PC-9 (cell line): Measurements from ENCODE around the gene ADGRB3. TPM values are rescaled to one million over a fixed set of nuclear protein-coding genes. Genes with fewer than 3 reads are reported as not detected.
"Not testable (repeated sequence)": the region's sequence is repeated elsewhere in the genome, so short reads cannot be mapped to it uniquely, and the experiment has no call there.

ENCODE experiments used
- BruUV-seq: library from RNA; stranded (reverse); fragments of 400-500 nt; replicated peaks from 2 replicates; lab custom pipeline; 2021; lab: Mats Ljungman, UMichigan
- CTCF ChIA-PET: fragments of 300-600 bp; sonication (Branson Sonifier 250); formaldehyde crosslinking; loops from one replicate; lab custom pipeline; 2022; ENCODE audit warnings: antibody characterized with exemption; lab: Charles Lee
- POLR2A ChIA-PET: fragments of 300-600 bp; sonication (Branson Sonifier 250); formaldehyde crosslinking; loops from one replicate; lab custom pipeline; 2022; ENCODE audit warnings: antibody characterized with exemption; ENCODE audit not compliant: unreplicated experiment; lab: Charles Lee
- DNase-seq, 2 experiments: peaks; one replicate each; pipeline versions ENCODE4 v3.0.0 to v3.0.0-alpha.2; 2015 to 2022; ENCODE audit warnings: mixed read lengths in 1 of 2
- H2AFZ ChIP-seq: fragments of 200-600 bp; sonication (generic); 2 replicates; pipeline ENCODE4 v1.8.1; 2017; ENCODE audit warnings: antibody characterized with exemption
- H3F3A ChIP-seq: fragments of 200-600 bp; sonication (generic); 2 replicates; pipeline ENCODE4 v1.8.1; 2017; ENCODE audit warnings: antibody characterized with exemption, mild to moderate bottlenecking, low read depth; ENCODE audit not compliant: insufficient read depth
- H3K27ac ChIP-seq: fragments of 200-600 bp; sonication (generic); 2 replicates; pipeline ENCODE4 v1.6.1; 2016; ENCODE audit warnings: mixed run types
- H3K27me3 ChIP-seq: fragments of 200-600 bp; sonication (generic); 2 replicates; pipeline ENCODE4 v1.6.1; 2016; ENCODE audit warnings: low read depth, mixed run types; ENCODE audit not compliant: insufficient read depth
- H3K36me3 ChIP-seq: fragments of 200-600 bp; sonication (generic); 2 replicates; pipeline ENCODE4 v1.6.1; 2016; ENCODE audit warnings: low read depth, mixed run types
- H3K4me1 ChIP-seq: fragments of 200-600 bp; sonication (generic); replicated peaks from 2 replicates; pipeline ENCODE4 v1.6.1; 2016; ENCODE audit warnings: mixed run types; ENCODE audit not compliant: insufficient read depth
- H3K4me2 ChIP-seq: fragments of 200-600 bp; sonication (generic); 2 replicates; pipeline ENCODE4 v1.6.1; 2017; ENCODE audit warnings: mixed run types
- H3K4me3 ChIP-seq: fragments of 200-600 bp; sonication (generic); 2 replicates; pipeline ENCODE4 v1.6.1; 2016; ENCODE audit warnings: mixed run types
- H3K79me2 ChIP-seq: fragments of 200-600 bp; sonication (generic); 2 replicates; pipeline ENCODE4 v1.6.1; 2017; ENCODE audit warnings: low read depth, mixed run types
- H3K9me2 ChIP-seq: fragments of 200-600 bp; sonication (generic); 2 replicates; pipeline ENCODE4 v1.8.1; 2017; ENCODE audit warnings: mild to moderate bottlenecking; ENCODE audit not compliant: insufficient read depth
- H3K9me3 ChIP-seq: fragments of 200-600 bp; sonication (generic); 2 replicates; pipeline ENCODE4 v1.8.1; 2016; ENCODE audit warnings: low read depth; ENCODE audit not compliant: insufficient read depth
- H4K20me1 ChIP-seq: fragments of 200-600 bp; sonication (generic); 2 replicates; pipeline ENCODE4 v1.8.1; 2017; ENCODE audit not compliant: insufficient read depth
- EZH2 ChIP-seq: fragments of 200-600 bp; sonication (generic); IDR thresholded peaks from 2 replicates; pipeline ENCODE4 v1.8.0; 2017; ENCODE audit warnings: antibody characterized with exemption, low read depth
- intact Hi-C: fragments of 100-400 bp; cut with micrococcal nuclease; formaldehyde crosslinking; loops from one replicate; pipeline ENCODE4 v1.10.0; 2022; ENCODE audit not compliant: unreplicated experiment
- total RNA-seq: library from RNA; stranded (reverse); gene quantifications from 2 replicates; pipeline ENCODE4 v1.2.3, GENCODE V29; 2021
- TF ChIP-seq, protein P1 (sequence below): fragments of 200-600 bp; sonication (generic); conservative IDR thresholded peaks from 2 replicates; pipeline ENCODE4 v1.6.1; 2017; ENCODE audit warnings: mixed run types, antibody characterized with exemption, mild to moderate bottlenecking, moderate library complexity

Gene ADGRB3
- total RNA-seq, 1 experiment from 2014 or later, result not detected

DNA sequence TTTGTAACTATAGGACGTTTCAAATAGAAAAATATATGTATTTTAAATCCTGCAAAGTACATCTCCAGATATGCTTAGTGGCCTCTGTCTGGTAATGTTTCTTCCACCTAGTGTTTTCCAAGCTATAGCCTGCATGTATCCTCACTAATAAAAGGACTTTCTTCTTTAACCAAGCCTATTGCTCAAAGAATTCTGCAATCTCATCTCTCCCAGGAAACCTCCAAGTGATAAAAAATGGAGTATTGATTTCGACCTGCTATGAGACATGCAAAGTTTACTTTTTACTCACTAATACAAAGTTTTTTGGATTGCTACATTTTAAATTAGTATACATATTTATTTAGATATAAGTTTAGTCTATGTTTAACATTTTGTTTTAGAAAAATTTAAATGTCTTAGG, 23.3 kb downstream of the ADGRB3 start:
- CTCF ChIA-PET, result no interaction called here

DNA sequence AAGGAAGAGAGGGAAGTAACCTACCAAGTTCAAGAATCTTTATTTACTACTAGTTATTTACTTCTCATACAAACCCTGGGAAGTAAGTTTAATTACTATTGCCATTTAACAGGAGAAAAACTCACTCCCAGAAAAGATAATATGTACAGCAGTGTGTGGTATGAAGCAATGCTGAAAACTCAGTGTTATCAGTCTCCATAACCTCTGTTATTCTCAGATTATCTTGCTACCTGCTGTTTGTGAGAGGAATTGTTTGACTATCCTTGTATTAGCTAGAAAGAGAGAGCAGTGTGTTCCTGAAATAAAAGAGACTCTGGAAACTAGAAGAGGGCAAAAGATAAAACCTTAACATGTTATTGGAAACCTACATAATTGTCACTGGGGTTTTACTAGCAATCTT, 38.2 kb downstream of the ADGRB3 start:
- no peaks in the 10 kb centered on the region for H4K20me1 ChIP-seq
- H3K4me1 ChIP-seq, result no peaks in the 10 kb centered on the region
- ChIA-PET POLR2A (no interaction called here), CTCF (no interaction called here)
- no peak overlapping the region for H3K27ac ChIP-seq
- H3K27me3 ChIP-seq, result no peaks in the 10 kb centered on the region
- no peak for TF ChIP-seq EZH2
- TF ChIP-seq, protein P1, sequence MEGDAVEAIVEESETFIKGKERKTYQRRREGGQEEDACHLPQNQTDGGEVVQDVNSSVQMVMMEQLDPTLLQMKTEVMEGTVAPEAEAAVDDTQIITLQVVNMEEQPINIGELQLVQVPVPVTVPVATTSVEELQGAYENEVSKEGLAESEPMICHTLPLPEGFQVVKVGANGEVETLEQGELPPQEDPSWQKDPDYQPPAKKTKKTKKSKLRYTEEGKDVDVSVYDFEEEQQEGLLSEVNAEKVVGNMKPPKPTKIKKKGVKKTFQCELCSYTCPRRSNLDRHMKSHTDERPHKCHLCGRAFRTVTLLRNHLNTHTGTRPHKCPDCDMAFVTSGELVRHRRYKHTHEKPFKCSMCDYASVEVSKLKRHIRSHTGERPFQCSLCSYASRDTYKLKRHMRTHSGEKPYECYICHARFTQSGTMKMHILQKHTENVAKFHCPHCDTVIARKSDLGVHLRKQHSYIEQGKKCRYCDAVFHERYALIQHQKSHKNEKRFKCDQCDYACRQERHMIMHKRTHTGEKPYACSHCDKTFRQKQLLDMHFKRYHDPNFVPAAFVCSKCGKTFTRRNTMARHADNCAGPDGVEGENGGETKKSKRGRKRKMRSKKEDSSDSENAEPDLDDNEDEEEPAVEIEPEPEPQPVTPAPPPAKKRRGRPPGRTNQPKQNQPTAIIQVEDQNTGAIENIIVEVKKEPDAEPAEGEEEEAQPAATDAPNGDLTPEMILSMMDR, result no peak
- no peaks in the 10 kb centered on the region for H3K36me3 ChIP-seq
- DNase-seq, result no peak
- no peak overlapping the region for H3K4me2 ChIP-seq
- H3K79me2 ChIP-seq, result no peaks in the 10 kb centered on the region
- no peaks in the 10 kb centered on the region for H3K9me2 ChIP-seq
- H3F3A ChIP-seq, result no peaks in the 10 kb centered on the region
- H3K9me3 ChIP-seq, result no peaks in the 10 kb centered on the region
- intact Hi-C loops, result no loop called here
- no peak overlapping the region for H3K4me3 ChIP-seq
- H2AFZ ChIP-seq, result no peak overlapping the region
- BruUV-seq, result no TSS peak

More for the DNA sequence above, 23.3 kb downstream of the ADGRB3 start:
- no peak overlapping the region for H3K4me2 ChIP-seq
- H4K20me1 ChIP-seq, result no peaks in the 10 kb centered on the region
- H3K4me1 ChIP-seq, result no peaks in the 10 kb centered on the region
- H3K9me3 ChIP-seq, result no peaks in the 10 kb centered on the region
- H3K4me3 ChIP-seq, result no peak overlapping the region
- BruUV-seq, result no TSS peak
- TF ChIP-seq, protein P1, result no peak
- TF ChIP-seq EZH2, result no peak
- H3F3A ChIP-seq, result no peaks in the 10 kb centered on the region
- POLR2A ChIA-PET, result no interaction called here
- no peaks in the 10 kb centered on the region for H3K36me3 ChIP-seq
- no peak overlapping the region for H2AFZ ChIP-seq
- intact Hi-C loops, result no loop called here
- no peak for DNase-seq
- H3K27me3 ChIP-seq, result no peaks in the 10 kb centered on the region
- H3K79me2 ChIP-seq, result no peaks in the 10 kb centered on the region
- no peak overlapping the region for H3K27ac ChIP-seq
- H3K9me2 ChIP-seq, result no peaks in the 10 kb centered on the region

GRCh38 chr6:68675548-68675947, 40.5 kb downstream of the ADGRB3 start:
- BruUV-seq, result no TSS peak
- DNase-seq, result no peak
- Histone ChIP-seq H3K4me2 (no peak overlapping the region), H2AFZ (no peak overlapping the region), H3K27me3 (no peaks in the 10 kb centered on the region), H3K36me3 (no peaks in the 10 kb centered on the region), H3K4me1 (no peaks in the 10 kb centered on the region), H3K79me2 (no peaks in the 10 kb centered on the region), H3K27ac (no peak overlapping the region), H4K20me1 (no peaks in the 10 kb centered on the region), H3F3A (no peaks in the 10 kb centered on the region), H3K9me3 (no peaks in the 10 kb centered on the region), H3K9me2 (no peaks in the 10 kb centered on the region), H3K4me3 (no peak overlapping the region)
- ChIA-PET CTCF (no interaction called here), POLR2A (no interaction called here)
- intact Hi-C loops, result no loop called here
- TF ChIP-seq, protein P1, result no peak
- no peak for TF ChIP-seq EZH2

DNA sequence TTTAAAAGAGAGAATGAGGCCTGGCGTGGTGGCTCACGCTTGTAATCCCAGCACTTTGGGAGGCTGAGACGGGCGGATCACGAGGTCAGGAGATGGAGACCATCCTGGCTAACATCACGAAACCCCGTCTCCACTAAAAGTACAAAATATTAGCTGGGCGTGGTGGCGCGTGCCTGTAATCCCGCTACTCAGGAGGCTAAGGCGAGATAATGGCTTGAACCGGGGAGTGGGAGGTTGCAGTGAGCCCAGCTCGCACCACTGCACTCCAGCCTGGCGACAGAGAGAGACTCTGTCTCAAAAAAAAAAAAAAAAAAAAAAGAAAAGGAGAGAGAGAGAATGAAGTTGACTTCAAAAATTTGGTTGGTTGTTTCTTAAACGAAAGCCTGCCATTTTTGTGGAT, 41.0 kb downstream of the ADGRB3 start:
- H3F3A ChIP-seq, H3K79me2 ChIP-seq, H4K20me1 ChIP-seq, H3K27ac ChIP-seq, H2AFZ ChIP-seq, BruUV-seq, CTCF ChIA-PET, POLR2A ChIA-PET, H3K4me2 ChIP-seq, H3K9me3 ChIP-seq, H3K4me1 ChIP-seq, DNase-seq, H3K9me2 ChIP-seq, H3K4me3 ChIP-seq, H3K27me3 ChIP-seq, H3K36me3 ChIP-seq, intact Hi-C loops: not testable (repeated sequence)
